Nucleus accumbens (tissue), 56 donors: ENCODE measurements around the gene ZNF575.

Experiments used
- DNase-seq, 56 donors: peaks; one replicate each; lab custom pipeline; 2025; lab: John Stamatoyannopoulos, UW

The ZNF575 gene

GRCh38 chr19:43564800-43565199 lies 31.8 kb downstream of the ZNF575 start:
- DNase-seq = no peak

GRCh38 chr19:43569657-43570056 lies 36.7 kb downstream of the ZNF575 start:
- no peak for DNase-seq

GRCh38 chr19:43570174-43570791 lies 37.3 kb downstream of the ZNF575 start:
- no peak for DNase-seq

GRCh38 chr19:43572171-43572588 lies 39.2 kb downstream of the ZNF575 start:
- DNase-seq = no peak

- DNase-seq = no peak
These were observed 41.6 kb downstream of the ZNF575 start for GRCh38 chr19:43574424-43575155.

GRCh38 chr19:43575156-43575950 lies 42.4 kb downstream of the ZNF575 start, which contains the start of the genes PINLYP and XRCC1:
Gene PINLYP (plus strand): TSS chr19:43575801. CDS start chr19:43577192, 1,391 bp downstream.
Gene XRCC1 (minus strand): TSS chr19:43575527. CDS start chr19:43575458, 69 bp downstream.
- peak; percentile 69 to 99 (median 95) for DNase-seq

- DNase-seq = peak in 3 of 56 donors; percentile 30 to 50 (median 49)
These were observed 43.2 kb downstream of the ZNF575 start for GRCh38 chr19:43575955-43576878.

- DNase-seq = no peak
These were observed 45.8 kb downstream of the ZNF575 start for GRCh38 chr19:43578787-43579186.

GRCh38 chr19:43581467-43581866 lies 48.5 kb downstream of the ZNF575 start:
- no peak for DNase-seq

GRCh38 chr19:43582495-43582894 lies 49.5 kb downstream of the ZNF575 start:
- DNase-seq = no peak

- no peak for DNase-seq
These were observed 51.5 kb downstream of the ZNF575 start for GRCh38 chr19:43584484-43584883.
